ENCODE data around the gene PSORS1C2.
A peak's percentile ranks its signal among the peaks of the same experiment; 100 is the strongest.
"Not testable (repeated sequence)": the region's sequence is repeated elsewhere in the genome, so short reads cannot be mapped to it uniquely, and the experiment has no call there.

Gene PSORS1C2

DNA sequence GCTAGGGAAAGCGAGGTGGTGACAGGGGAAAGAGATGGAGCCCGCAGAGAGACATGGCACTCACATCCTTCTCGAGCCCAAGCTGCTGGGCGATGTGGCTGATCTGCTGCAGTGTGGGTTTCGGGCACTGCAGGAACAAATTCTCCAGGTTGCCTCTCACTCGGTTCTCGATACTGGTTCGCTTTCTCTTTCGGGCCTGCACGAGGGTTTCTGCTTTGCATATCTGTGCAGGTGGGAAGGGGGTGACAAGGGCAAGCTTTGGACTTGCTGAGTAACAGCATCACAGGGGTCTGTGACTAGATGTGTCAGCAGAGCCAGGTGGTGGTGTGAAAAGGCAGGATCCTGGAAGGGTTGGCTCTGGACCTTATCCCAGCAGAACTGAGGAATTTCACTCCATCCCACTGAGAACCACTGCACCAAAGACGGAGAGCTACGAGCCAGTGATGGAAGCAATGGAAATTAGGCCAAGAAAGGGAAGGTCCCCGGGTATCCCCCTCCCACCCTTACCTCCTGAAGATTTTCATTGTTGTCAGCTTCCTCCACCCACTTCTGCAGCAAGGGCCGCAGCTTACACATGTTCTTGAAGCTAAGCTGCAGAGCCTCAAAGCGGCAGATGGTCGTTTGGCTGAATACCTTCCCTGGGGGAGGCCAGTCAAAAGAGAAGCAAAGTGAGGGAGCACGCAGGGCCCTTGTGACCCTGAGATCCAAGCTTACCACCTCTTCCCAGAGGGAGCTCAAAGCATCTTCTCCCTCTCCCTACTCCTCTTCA, 26.4 kb upstream of the PSORS1C2 start:
- not testable (repeated sequence) for DNase-seq

DNA sequence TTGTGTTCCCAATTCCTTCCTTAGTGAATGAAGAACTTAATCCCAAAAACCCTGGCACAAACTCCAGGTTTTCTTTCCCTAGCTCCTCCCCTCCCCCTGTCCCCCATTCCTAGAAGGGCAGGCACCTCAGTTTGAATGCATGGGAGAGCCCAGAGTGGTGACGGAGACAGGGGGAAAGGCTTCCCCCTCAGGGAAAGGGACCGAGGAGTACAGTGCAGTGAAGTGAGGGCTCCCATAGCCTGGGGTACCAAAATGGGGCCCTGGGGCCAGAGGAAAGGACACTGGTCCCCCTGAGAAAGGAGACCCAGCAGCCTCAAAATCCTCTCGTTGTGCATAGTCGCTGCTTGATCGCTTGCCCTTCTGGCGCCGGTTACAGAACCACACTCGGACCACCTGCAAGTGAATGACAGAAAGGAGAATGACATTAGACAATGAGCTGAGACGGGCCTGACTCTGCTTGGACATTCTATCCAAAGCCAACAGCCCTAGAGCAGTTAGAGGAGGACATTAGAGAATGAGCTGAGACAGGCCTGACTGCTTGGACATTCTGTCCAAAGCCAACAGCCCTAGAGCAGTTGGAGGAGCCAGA, 25.7 kb upstream of the PSORS1C2 start:
- not testable (repeated sequence) for DNase-seq

- DNase-seq: no peak
These were observed 25.1 kb upstream of the PSORS1C2 start for GRCh38 chr6:31163922-31164321.

GRCh38 chr6:31162463-31163165, 23.7 kb upstream of the PSORS1C2 start:
- DNase-seq: no peak

DNA sequence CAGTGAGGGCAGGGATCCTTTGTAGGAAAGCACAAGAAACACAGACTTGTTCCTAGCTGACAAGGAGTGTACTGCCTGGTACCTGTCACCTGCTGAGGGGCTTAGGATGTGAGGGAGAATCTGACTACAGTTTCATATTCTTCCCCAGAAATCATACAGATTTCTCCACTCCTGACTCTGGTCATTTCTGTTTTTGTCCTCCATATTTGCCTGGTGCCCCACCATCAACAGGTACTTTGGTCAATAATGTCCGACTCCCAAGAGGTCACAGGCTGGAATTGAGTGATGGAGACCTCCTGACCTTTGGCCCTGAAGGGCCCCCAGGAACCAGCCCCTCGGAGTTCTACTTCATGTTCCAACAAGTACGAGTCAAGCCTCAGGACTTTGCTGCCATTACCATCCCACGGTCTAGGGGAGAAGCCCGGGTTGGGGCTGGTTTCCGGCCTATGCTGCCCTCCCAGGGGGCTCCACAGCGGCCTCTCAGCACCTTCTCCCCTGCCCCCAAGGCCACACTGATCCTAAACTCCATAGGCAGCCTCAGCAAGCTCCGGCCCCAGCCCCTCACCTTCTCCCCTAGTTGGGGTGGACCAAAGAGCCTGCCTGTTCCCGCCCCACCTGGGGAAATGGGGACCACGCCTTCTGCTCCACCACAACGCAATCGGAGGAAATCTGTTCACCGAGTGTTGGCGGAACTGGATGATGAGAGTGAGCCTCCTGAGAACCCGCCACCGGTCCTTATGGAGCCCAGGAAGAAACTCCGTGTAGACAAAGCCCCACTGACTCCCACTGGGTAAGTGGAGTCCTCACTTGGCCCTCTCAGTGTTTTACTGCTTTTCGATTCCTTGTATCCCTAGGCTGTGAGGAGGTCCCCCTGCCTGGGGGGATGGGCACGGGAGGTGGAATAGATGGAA, 22.6 kb upstream of the PSORS1C2 start:
- DNase-seq: no peak

- no peak for DNase-seq
These were observed 20.3 kb upstream of the PSORS1C2 start for GRCh38 chr6:31158863-31159855.

DNA sequence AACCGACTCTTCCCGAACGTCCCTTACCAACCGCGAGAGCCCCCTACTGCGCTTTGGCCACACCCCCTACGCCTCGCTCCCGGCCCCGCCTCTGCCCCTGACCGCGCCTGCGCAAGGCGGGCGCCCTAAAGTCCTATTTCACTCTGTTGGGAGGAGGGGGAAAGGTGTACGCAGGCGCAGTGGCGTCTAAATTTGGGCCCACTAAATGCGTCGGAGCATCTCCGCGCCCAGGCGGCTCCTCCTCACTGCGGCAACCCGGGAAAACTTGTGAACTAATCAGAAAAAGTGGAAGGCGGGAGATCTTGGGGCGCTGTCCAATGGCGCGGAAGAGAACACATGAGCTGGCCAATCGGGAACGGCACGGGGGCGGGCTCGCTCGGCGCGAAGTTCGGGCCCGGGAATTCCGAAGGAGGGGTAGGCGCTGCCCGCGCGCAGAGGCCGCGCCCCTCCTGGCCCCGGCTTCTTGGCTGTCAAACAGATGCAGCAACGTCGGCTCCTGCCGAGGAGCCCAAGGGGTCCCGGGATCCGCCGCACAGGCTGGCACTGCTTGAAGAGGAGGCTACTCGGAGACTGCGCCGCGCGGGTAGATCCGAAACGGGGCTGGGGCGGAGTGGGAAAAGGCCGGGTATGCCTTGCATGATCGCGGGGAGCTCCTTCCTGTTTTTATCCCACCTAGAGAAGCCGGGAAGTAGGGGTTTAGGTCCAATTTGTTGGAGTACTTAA, 19.4 kb upstream of the PSORS1C2 start, which contains the start of gene TCF19:
Gene TCF19, plus strand, starts transcription at position 450 of the 723 bp plus-strand sequence. CDS start 881 bp downstream, outside the sequence.
- DNase-seq: peak; percentile 100

DNA sequence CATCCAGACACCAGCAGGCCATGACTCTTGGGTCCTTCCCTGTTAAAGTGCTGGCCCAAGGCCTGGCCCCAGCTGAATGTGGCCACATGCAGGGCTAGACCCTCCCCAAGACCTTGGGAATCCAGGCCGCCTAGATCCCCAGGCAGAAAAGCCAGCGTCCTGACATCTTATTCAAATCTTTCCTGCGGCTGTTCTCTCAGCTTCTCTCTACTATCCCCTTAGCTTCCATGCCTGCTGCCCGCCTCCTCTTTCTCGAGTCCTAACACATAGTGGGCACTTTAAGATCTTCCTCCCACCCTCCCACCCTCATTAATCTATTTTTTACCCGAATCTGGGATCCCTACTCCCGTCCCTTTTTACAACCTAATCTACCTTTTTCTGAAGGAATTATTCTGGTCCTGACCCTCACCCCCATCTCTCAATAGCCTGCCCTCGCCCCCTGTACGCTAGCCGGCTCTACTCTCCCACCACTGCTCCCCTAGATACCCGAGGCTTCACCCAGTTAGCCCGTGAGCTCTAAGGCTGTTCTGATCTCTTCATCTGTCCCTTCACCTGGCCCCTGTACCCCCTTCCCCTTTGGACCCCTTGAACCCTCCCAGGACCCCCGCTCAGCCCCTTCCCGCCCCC, 18.8 kb upstream of the PSORS1C2 start, which contains the start of gene CCHCR1:
Gene CCHCR1, minus strand, starts transcription at position 290 of the 627 bp plus-strand sequence. Its CDS starts 202 bp downstream, at position 88.
- DNase-seq: no peak

- no peak for DNase-seq
These were observed 17.8 kb upstream of the PSORS1C2 start for GRCh38 chr6:31156641-31157040.

DNA sequence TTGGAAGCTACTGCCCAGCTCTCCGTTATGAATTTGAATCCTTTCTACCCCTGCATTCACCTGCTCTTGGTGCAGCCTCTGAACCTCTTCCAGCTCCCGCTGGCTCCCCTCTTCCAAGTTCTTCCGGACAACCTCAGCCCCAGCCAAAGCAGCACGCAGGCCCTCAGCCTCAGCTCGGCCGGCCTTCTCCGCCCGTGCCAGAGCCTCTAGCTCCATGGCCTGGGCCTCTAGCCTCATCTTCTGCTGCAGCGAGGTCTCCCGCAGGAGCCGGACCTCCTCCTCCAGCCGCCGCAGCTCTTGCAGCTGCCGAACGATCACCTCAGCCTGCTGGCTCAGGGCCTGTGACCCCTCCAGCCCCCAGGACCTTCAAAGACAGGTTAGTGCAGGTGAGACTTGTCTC, 15.6 kb upstream of the PSORS1C2 start:
- no peak for DNase-seq

DNA sequence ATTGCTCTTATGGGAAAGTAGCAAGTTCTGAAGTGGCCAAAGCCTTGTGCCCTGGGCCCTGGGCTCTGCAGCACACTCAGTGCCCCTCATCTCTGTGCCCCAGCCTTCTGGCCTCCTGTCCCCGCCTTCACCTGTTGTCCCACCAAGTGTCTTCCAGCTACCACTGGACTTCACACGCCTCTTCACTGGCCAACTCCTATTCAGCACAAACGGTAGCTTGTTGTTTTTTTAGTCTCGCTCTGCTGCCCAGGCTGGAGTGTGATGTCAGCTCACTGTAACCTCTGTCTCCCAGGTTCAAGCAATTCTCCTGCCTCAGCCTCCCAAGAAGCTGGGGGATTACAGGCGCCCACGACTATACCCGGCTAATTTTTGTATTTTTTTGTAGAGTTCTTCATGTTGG, 13.9 kb upstream of the PSORS1C2 start:
- DNase-seq: no peak

GRCh38 chr6:31149827-31150447, 11.1 kb upstream of the PSORS1C2 start:
- no peak for DNase-seq

DNA sequence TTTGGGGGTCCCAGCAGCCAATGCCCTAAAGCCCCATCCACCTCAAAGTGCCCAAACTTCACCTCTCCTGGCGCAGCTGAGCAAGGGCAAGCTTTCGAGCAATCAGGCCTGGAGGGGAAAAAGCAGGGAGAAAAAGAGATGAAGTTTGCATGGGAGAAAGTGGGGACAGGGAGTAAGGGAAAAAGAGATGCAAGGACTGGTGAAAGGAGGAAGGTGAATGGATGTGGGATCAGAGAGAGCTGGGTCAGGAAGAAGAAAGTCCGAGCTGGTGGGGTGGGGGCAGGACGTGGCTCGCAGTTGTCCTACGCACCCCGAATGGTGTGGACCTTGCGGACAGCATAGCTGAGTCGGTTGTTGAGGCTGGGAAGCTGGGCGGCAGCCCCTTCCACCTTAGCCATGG, 6.5 kb upstream of the PSORS1C2 start:
- no peak for DNase-seq

GRCh38 chr6:31144970-31145340, 6.1 kb upstream of the PSORS1C2 start:
- no peak for DNase-seq

GRCh38 chr6:31144296-31144969, 5.6 kb upstream of the PSORS1C2 start:
- DNase-seq: no peak

DNA sequence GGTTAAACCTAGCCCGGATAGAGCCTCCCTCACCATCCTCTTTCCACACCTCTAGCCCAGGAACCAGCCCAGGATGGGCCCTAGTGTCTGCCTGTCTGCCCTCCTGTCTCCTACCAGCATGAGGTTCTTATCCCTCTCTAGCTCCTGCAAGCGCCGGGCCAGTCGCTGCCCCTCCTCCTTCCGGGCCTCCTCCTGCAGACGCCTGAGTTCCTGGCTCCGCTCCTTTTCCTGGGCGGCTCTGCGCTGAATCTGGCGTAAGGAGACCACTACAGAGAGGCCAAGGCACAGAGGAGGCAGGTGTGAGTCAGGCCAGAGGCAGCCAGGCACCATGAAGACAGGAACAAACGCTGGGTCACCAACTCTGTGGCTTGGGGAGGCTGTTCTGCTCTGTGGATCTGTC, 4.3 kb upstream of the PSORS1C2 start:
- DNase-seq: peak; percentile 57

- no peak for DNase-seq
These were observed 3.5 kb upstream of the PSORS1C2 start for GRCh38 chr6:31142361-31142761.

- no peak for DNase-seq
These were observed 1.8 kb upstream of the PSORS1C2 start for GRCh38 chr6:31140643-31141042.

- DNase-seq: no peak
These were observed 733 bp upstream of the PSORS1C2 start for GRCh38 chr6:31139599-31139998.

Measured in femur (tissue), 1 donor.